B cell (primary cell): Measurements from ENCODE around the gene COG5. TPM values are rescaled to one million over a fixed set of nuclear protein-coding genes. Genes with fewer than 3 reads are reported as not detected.

Experiments
- ATAC-seq: fragments of 200-7000 bp; cut with Tn5 transposase; one replicate; pipeline ENCODE4 v1.10.0; 2021; ENCODE audit warnings: low read depth, mild to moderate bottlenecking, moderate number of reproducible peaks, moderate library complexity
- CTCF ChIA-PET: fragments of 350-600 bp; sonication (Branson Sonifier 250); formaldehyde crosslinking; loops from one replicate; lab custom pipeline; 2021; ENCODE audit warnings: antibody characterized with exemption, inconsistent platforms; lab: Charles Lee
- POLR2A ChIA-PET: fragments of 350-600 bp; sonication (Branson Sonifier 250); formaldehyde crosslinking; loops from one replicate; lab custom pipeline; 2021; ENCODE audit warnings: antibody characterized with exemption; lab: Charles Lee
- DNase-seq: peaks from one replicate; pipeline ENCODE4 v3.0.0; 2013
- H2AFZ ChIP-seq: 2 replicates; pipeline ENCODE4 v1.6.1; 2012; ENCODE audit warnings: mild to moderate bottlenecking, low read depth, low read length; ENCODE audit not compliant: insufficient read depth, poor library complexity, severe bottlenecking
- H3K27ac ChIP-seq, 2 donors: 1 replicate in 1 of 2; 2 replicates in 1 of 2; pipeline ENCODE4 v1.5.1; 2012 to 2013; ENCODE audit warnings: low read length in 2 of 2, mild to moderate bottlenecking in 2 of 2, moderate library complexity in 1 of 2
- H3K27me3 ChIP-seq, 4 experiments: fragments of 200-600 bp in 1 of 4; sonication (generic) in 1 of 4; replicated peaks in 1 of 4; 1 replicate in 2 of 4; 2 replicates in 2 of 4; pipeline versions ENCODE4 v1.6.1 to v1.7.0; 2013 to 2016; ENCODE audit warnings: low read length in 3 of 4, mild to moderate bottlenecking in 2 of 4, mixed read lengths in 1 of 4, moderate library complexity in 1 of 4; ENCODE audit not compliant: insufficient read depth in 4 of 4, control insufficient read depth in 3 of 4; ENCODE audit errors: control extremely low read depth in 1 of 4
- H3K36me3 ChIP-seq, 2 experiments: replicated peaks in 1 of 2; 1 replicate in 1 of 2; 2 replicates in 1 of 2; pipeline versions ENCODE4 v1.6.1 to v1.7.1; 2013; ENCODE audit warnings: low read length in 1 of 2; ENCODE audit not compliant: insufficient read depth in 2 of 2, control insufficient read depth in 1 of 2; ENCODE audit errors: control extremely low read depth in 1 of 2, extremely low read depth in 1 of 2
- H3K4me1 ChIP-seq, 2 donors: fragments of 200-600 bp in 1 of 2; sonication (generic) in 1 of 2; 1 replicate in 1 of 2; 2 replicates in 1 of 2; pipeline versions ENCODE4 v1.5.1 to v1.6.1; 2013 to 2017; ENCODE audit warnings: low read length in 2 of 2; ENCODE audit not compliant: control insufficient read depth in 2 of 2, insufficient read depth in 2 of 2
- H3K4me2 ChIP-seq: replicated peaks from 2 replicates; pipeline ENCODE3; 2012; ENCODE audit warnings: mild to moderate bottlenecking, low read depth, low read length; ENCODE audit not compliant: poor library complexity, severe bottlenecking
- H3K4me3 ChIP-seq, 5 experiments: fragments of 200-600 bp in 1 of 5; sonication (generic) in 1 of 5; 1 replicate in 3 of 5; 2 replicates in 2 of 5; pipeline versions ENCODE4 v1.5.1 to v1.7.0; 2011 to 2016; ENCODE audit warnings: low read length in 4 of 5, mild to moderate bottlenecking in 4 of 5, low read depth in 2 of 5, control low read depth in 1 of 5, moderate library complexity in 1 of 5; ENCODE audit not compliant: insufficient read depth in 1 of 5; ENCODE audit errors: control extremely low read depth in 1 of 5, extremely low read depth in 1 of 5
- H3K79me2 ChIP-seq: fragments of 200-600 bp; sonication (generic); one replicate; pipeline ENCODE4 v1.6.0; 2016; ENCODE audit warnings: low read length; ENCODE audit not compliant: control insufficient read depth, insufficient read depth
- H3K9ac ChIP-seq: fragments of 200-600 bp; sonication (generic); 2 replicates; pipeline ENCODE4 v1.6.1; 2017; ENCODE audit warnings: mild to moderate bottlenecking, low read length, moderate library complexity
- H3K9me3 ChIP-seq, 3 donors: one replicate each; pipeline versions ENCODE4 v1.6.1 to v1.7.1; 2013; ENCODE audit warnings: low read length in 2 of 3; ENCODE audit not compliant: control insufficient read depth in 2 of 3, insufficient read depth in 1 of 3; ENCODE audit errors: control extremely low read depth in 1 of 3
- H4K20me1 ChIP-seq: 2 replicates; pipeline ENCODE4 v1.6.0; 2012; ENCODE audit warnings: mild to moderate bottlenecking, low read length; ENCODE audit not compliant: insufficient read depth, control insufficient read depth, poor library complexity, severe bottlenecking
- H3K27ac Mint-ChIP-seq: one replicate; pipeline ENCODE4 v1.8.0; 2021; ENCODE audit warnings: mixed read lengths
- H3K27me3 Mint-ChIP-seq: one replicate; pipeline ENCODE4 v1.8.0; 2021; ENCODE audit warnings: mixed read lengths
- H3K4me1 Mint-ChIP-seq: one replicate; pipeline ENCODE4 v1.8.0; 2021; ENCODE audit warnings: mixed read lengths
- H3K4me3 Mint-ChIP-seq: one replicate; pipeline ENCODE4 v1.8.0; 2021; ENCODE audit warnings: mixed read lengths
- H3K9me3 Mint-ChIP-seq: one replicate; pipeline ENCODE4 v1.8.0; 2022; ENCODE audit warnings: mixed read lengths; ENCODE audit not compliant: insufficient read depth
- EZH2 ChIP-seq: IDR thresholded peaks from 2 replicates; pipeline ENCODE4 v1.6.1; 2012; ENCODE audit warnings: borderline replicate concordance, low read depth, mild to moderate bottlenecking, moderate library complexity, low read length; ENCODE audit not compliant: insufficient read depth, poor library complexity, severe bottlenecking
- WGBS: methylation state at CpG from one replicate; pipeline ENCODE4 v1.1.5; 2013; ENCODE audit warnings: missing lambda C conversion rate; ENCODE audit not compliant: insufficient coverage; 5-methylcytosine and 5-hydroxymethylcytosine counted together
- intact Hi-C: fragments of 100-400 bp; cut with micrococcal nuclease; formaldehyde crosslinking; loops from one replicate; pipeline ENCODE4 v1.10.0; 2022
- polyA plus RNA-seq: library from polyadenylated mRNA; depleted of rRNA; stranded (reverse); fragments of >200 nt; gene quantifications from 2 replicates; pipeline ENCODE4 v1.2.3, GENCODE V29; 2012
- total RNA-seq, 2 donors: library from RNA; stranded (reverse); fragments of 120-200 nt in 1 of 2; gene quantifications; 1 replicate in 1 of 2; 2 replicates in 1 of 2; pipeline versions ENCODE4 v1.2.3 to v1.2.4, GENCODE V29; 2013 to 2022
- TF ChIP-seq, protein P1 (sequence below): fragments of 200-600 bp; IDR thresholded peaks from one replicate; pipeline ENCODE4 v1.8.0; 2022; ENCODE audit warnings: antibody characterized with exemption, mild to moderate bottlenecking

COG5 gene
- total and polyA plus RNA-seq, 2 donors (not counting 1 experiment from before 2014, with no cell fraction given): 7.0 to 73.0 TPM

DNA sequence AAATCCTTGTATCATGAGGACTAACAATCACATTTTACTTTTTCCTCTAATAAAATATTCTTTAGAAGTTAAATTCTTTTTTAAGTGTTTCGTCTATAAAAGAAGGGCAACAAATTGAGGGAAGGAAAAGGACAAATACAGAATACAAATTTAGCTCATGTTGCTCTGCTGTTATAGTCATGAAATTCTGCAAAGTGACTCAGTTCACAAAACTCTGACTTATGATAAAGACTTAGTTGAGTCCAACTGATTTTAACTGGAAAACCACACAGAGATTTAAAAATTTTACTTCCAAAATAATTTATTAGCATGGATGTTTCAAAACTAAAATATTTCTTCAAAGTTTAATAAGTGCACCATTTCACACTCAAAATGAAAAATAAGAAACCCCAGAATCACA lies 168.9 kb downstream of the COG5 start:
- POLR2A ChIA-PET: no interaction called here
- H3K27ac Mint-ChIP-seq: no peak overlapping the region
- Histone ChIP-seq H3K9me3 (no peaks in the 10 kb centered on the region), H3K27me3 (no peaks in the 10 kb centered on the region), H2AFZ (no peak overlapping the region), H3K4me3 (no peak overlapping the region), H3K79me2 (no peaks in the 10 kb centered on the region), H3K4me2 (no peak overlapping the region), H3K36me3 (peaks cover 0 to 4% of the 10 kb centered on the region in 2 experiments), H3K4me1 (no peaks in the 10 kb centered on the region), H3K9ac (no peak overlapping the region), H3K27ac (no peak overlapping the region), H4K20me1 (no peaks in the 10 kb centered on the region)
- TF ChIP-seq EZH2: no peak
- TF ChIP-seq, protein P1, sequence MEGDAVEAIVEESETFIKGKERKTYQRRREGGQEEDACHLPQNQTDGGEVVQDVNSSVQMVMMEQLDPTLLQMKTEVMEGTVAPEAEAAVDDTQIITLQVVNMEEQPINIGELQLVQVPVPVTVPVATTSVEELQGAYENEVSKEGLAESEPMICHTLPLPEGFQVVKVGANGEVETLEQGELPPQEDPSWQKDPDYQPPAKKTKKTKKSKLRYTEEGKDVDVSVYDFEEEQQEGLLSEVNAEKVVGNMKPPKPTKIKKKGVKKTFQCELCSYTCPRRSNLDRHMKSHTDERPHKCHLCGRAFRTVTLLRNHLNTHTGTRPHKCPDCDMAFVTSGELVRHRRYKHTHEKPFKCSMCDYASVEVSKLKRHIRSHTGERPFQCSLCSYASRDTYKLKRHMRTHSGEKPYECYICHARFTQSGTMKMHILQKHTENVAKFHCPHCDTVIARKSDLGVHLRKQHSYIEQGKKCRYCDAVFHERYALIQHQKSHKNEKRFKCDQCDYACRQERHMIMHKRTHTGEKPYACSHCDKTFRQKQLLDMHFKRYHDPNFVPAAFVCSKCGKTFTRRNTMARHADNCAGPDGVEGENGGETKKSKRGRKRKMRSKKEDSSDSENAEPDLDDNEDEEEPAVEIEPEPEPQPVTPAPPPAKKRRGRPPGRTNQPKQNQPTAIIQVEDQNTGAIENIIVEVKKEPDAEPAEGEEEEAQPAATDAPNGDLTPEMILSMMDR: no peak
- intact Hi-C loops: no loop called here
- no peaks in the 10 kb centered on the region for H3K4me1 Mint-ChIP-seq
- CTCF ChIA-PET: interaction anchor here (0.7 kb wide), 1 partner anchor 21 kb away, joined by 3 read pairs; no protein-coding TSS in a partner anchor
- ATAC-seq (no peak), DNase-seq (no peak)
- no peak overlapping the region for H3K4me3 Mint-ChIP-seq
- WGBS: no CpG with 5 or more reads among the region's 1 CpG
- H3K9me3 Mint-ChIP-seq: no peaks in the 10 kb centered on the region
- H3K27me3 Mint-ChIP-seq: no peaks in the 10 kb centered on the region

DNA sequence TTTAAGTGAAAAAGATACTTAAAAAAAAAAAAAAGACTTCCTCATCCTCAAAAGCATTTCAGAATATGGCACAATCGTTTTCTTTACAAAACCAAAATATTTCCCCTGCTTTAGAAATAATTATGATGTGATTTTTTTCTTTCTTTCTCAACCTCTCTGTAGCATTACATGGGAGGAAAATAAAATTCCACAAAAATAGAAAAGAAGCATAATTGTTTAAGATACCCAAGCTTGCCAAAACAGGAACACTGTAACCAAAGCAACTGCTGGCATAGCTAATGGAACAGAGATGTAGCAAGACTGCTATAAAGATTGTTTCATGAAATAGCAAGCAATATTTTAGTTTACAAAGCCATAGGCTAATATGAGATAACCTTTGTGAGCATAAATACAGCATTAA lies 169.4 kb downstream of the COG5 start:
- Mint-ChIP-seq H3K27ac (no peak overlapping the region), H3K4me3 (no peak overlapping the region), H3K27me3 (no peaks in the 10 kb centered on the region), H3K4me1 (no peaks in the 10 kb centered on the region), H3K9me3 (no peaks in the 10 kb centered on the region)
- Histone ChIP-seq H2AFZ (no peak overlapping the region), H3K79me2 (no peaks in the 10 kb centered on the region), H3K4me1 (no peaks in the 10 kb centered on the region), H3K27ac (no peak overlapping the region), H3K9ac (no peak overlapping the region), H3K4me3 (no peak overlapping the region), H3K36me3 (peaks cover 0 to 3% of the 10 kb centered on the region in 2 experiments), H3K9me3 (no peaks in the 10 kb centered on the region), H3K4me2 (no peak overlapping the region), H4K20me1 (no peaks in the 10 kb centered on the region), H3K27me3 (no peaks in the 10 kb centered on the region)
- TF ChIP-seq, protein P1: no peak
- no peak for TF ChIP-seq EZH2
- ChIA-PET CTCF (interaction anchor here (0.7 kb wide), 1 partner anchor 21 kb away, joined by 3 read pairs; no protein-coding TSS in a partner anchor), POLR2A (no interaction called here)
- no peak for DNase-seq
- whole genome bisulfite sequencing: no CpG with 5 or more reads among the region's 1 CpG
- intact Hi-C loops: no loop called here
- no peak for ATAC-seq
